ENCODE data around the gene HOXD9. TPM values are rescaled to one million over a fixed set of nuclear protein-coding genes. Genes with fewer than 3 reads are reported as not detected.

HOXD9 gene
- total and polyA plus RNA-seq, 3 donors from 2014 or later = 8.2 to 21.2 (median 15.7) TPM

DNA sequence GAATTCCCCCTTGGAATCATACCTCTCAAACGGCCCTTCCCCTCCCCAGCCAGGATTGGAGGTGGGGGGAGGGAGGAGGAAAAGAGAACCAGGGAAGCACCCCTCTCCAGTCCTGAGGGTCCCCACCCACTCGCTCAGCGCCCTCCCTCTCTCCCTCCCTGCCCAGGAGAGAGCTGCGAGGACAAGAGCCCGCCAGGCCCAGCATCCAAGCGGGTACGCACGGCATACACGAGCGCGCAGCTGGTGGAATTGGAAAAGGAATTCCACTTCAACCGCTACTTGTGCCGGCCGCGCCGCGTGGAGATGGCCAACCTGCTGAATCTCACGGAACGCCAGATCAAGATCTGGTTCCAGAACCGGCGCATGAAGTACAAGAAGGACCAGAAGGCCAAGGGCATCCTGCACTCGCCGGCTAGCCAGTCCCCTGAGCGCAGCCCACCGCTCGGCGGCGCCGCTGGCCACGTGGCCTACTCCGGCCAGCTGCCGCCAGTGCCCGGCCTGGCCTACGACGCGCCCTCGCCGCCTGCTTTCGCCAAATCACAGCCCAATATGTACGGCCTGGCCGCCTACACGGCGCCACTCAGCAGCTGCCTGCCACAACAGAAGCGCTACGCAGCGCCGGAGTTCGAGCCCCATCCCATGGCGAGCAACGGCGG, 49.0 kb downstream of the HOXD9 start:
- Histone ChIP-seq H3K4me1 (peaks cover 39% of the 10 kb centered on the region), H3K27ac (peak overlapping the region; percentile 71 to 77), H3K36me3 (ENCODE audit: low read depth, missing control alignments) (no peaks in the 10 kb centered on the region), H3K9me3 (no peaks in the 10 kb centered on the region), H3K4me3 (peak overlapping the region; percentile 10 to 57), H3K27me3 (no peaks in the 10 kb centered on the region)
- no peak for DNase-seq
- TF ChIP-seq, protein P1, sequence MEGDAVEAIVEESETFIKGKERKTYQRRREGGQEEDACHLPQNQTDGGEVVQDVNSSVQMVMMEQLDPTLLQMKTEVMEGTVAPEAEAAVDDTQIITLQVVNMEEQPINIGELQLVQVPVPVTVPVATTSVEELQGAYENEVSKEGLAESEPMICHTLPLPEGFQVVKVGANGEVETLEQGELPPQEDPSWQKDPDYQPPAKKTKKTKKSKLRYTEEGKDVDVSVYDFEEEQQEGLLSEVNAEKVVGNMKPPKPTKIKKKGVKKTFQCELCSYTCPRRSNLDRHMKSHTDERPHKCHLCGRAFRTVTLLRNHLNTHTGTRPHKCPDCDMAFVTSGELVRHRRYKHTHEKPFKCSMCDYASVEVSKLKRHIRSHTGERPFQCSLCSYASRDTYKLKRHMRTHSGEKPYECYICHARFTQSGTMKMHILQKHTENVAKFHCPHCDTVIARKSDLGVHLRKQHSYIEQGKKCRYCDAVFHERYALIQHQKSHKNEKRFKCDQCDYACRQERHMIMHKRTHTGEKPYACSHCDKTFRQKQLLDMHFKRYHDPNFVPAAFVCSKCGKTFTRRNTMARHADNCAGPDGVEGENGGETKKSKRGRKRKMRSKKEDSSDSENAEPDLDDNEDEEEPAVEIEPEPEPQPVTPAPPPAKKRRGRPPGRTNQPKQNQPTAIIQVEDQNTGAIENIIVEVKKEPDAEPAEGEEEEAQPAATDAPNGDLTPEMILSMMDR (IDR thresholded peaks at IDR 0.05) = no peak
- TF ChIP-seq POLR2A (IDR thresholded peaks at IDR 0.05) = no peak
- intact Hi-C loops (cut with DNase I; ENCODE audit: low total_unique reads) = no loop called here
- 32 to 36% methylated on average over 24 to 51 of the region's 51 CpGs for WGBS, 2 donors

DNA sequence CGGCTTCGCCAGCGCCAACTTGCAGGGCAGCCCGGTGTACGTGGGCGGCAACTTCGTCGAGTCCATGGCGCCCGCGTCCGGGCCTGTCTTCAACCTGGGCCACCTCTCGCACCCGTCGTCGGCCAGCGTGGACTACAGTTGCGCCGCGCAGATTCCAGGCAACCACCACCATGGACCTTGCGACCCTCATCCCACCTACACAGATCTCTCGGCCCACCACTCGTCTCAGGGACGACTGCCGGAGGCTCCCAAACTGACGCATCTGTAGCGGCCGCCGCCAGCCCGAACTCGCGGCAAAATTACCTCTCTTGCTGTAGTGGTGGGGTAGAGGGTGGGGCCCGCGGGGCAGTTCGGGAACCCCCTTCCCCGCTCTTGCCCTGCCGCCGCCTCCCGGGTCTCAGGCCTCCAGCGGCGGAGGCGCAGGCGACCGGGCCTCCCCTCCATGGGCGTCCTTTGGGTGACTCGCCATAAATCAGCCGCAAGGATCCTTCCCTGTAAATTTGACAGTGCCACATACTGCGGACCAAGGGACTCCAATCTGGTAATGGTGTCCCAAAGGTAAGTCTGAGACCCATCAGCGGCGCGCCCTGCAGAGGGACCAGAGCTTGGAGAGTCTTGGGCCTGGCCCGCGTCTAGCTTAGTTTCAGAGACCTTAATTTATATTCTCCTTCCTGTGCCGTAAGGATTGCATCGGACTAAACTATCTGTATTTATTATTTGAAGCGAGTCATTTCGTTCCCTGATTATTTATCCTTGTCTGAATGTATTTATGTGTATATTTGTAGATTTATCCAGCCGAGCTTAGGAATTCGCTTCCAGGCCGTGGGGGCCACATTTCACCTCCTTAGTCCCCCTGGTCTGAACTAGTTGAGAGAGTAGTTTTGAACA, 49.7 kb downstream of the HOXD9 start:
- H3K4me1 ChIP-seq = peaks cover 40% of the 10 kb centered on the region
- no peak for DNase-seq
- 30 to 43% methylated on average over 51 to 60 of the region's 60 CpGs for WGBS, 2 donors
- no peaks in the 10 kb centered on the region for H3K9me3 ChIP-seq
- H3K27ac ChIP-seq = peak overlapping the region; percentile 71 to 77
- no peaks in the 10 kb centered on the region for H3K27me3 ChIP-seq
- TF ChIP-seq, protein P1 (IDR thresholded peaks at IDR 0.05) = no peak
- TF ChIP-seq POLR2A (IDR thresholded peaks at IDR 0.05) = no peak
- intact Hi-C loops (cut with DNase I; ENCODE audit: low total_unique reads) = no loop called here
- H3K36me3 ChIP-seq (ENCODE audit: low read depth, missing control alignments) = no peaks in the 10 kb centered on the region
- H3K4me3 ChIP-seq = peak overlapping the region; percentile 10 to 57

DNA sequence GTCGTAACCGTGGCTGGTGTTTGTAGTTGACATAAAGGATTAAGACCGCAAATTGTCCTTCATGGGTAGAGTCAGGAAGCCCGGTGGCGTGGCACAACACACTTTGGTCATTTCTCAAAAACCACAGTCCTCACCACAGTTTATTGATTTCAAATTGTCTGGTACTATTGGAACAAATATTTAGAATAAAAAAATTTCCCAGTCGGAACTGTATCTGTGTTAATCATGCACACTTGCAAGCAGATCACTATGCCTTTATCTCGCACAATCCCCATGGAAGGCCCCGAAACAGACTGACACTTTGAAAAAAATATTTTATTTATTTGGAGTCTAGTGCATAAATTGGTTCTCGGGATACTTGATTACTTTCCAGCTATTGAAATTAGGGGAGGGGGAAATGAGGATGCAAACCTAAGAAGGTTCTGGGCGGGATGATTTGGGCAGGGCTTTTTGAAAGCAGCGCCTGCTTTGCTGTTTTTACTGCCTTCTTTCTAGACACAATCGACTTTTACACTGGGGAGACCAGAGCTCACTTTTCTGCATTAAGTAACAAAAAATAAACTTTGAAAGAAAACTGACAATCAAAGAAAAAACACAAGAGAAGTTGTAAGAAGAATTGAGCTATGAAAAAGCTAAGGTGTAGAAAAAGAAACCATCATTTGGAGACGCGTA, 50.5 kb downstream of the HOXD9 start:
- WGBS, 2 donors = 34 to 53% methylated on average over 14 of the region's 14 CpGs
- intact Hi-C loops (cut with DNase I; ENCODE audit: low total_unique reads) = no loop called here
- Histone ChIP-seq H3K4me1 (peaks cover 40% of the 10 kb centered on the region), H3K9me3 (no peaks in the 10 kb centered on the region), H3K36me3 (ENCODE audit: low read depth, missing control alignments) (no peaks in the 10 kb centered on the region), H3K4me3 (peak overlapping the region in 1 of 2 donors; percentile 57), H3K27ac (peak overlapping the region; percentile 71 to 77), H3K27me3 (no peaks in the 10 kb centered on the region)
- no peak for TF ChIP-seq POLR2A (IDR thresholded peaks at IDR 0.05)
- TF ChIP-seq, protein P1 (IDR thresholded peaks at IDR 0.05) = no peak
- no peak for DNase-seq

DNA sequence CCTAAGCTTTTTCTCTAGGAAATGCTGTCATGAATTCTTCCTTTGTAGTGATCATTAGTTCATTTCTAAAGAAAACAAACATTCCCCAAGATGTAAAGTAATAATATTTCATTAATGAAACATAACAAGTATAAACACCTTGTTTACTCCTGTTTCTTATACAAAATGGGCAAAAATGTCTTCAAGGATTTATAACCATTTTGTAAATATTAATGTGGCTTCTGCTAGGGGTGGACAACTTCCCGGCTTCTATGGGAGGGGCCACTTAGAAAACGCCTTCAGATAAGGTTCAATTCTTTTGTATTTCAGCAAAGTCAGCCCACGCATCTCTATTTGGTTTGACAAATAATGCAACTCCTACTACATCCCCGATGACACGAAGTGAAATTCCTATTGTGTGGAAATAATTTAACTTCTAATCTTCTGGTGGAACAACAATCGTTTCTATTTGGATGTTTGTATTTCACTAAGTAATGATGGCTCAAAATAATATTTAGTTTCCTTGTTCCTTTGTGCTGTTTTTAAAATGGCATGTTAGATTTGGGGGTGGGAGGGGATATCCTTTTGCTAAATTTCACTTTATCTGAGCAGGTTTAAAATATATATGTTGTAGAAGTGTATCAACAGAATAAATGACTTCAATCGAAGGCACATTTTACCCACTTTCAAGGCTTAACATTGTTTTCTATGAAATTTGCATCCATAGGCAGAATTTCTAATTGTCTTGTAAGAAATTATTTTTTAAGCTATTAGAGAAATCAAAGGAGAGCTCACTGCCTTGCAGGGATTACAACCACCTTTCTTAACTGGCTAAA, 51.3 kb downstream of the HOXD9 start:
- no peak for DNase-seq
- no peak for TF ChIP-seq POLR2A (IDR thresholded peaks at IDR 0.05)
- TF ChIP-seq, protein P1 (IDR thresholded peaks at IDR 0.05) = no peak
- peaks cover 44% of the 10 kb centered on the region for H3K4me1 ChIP-seq
- no peaks in the 10 kb centered on the region for H3K9me3 ChIP-seq
- no peaks in the 10 kb centered on the region for H3K36me3 ChIP-seq (ENCODE audit: low read depth, missing control alignments)
- peak overlapping the region in 1 of 2 donors; percentile 52 for H3K4me3 ChIP-seq
- H3K27ac ChIP-seq = peak overlapping the region; percentile 71 to 76
- 9 to 23% methylated on average over 7 of the region's 7 CpGs for WGBS, 2 donors
- intact Hi-C loops (cut with DNase I; ENCODE audit: low total_unique reads) = no loop called here
- H3K27me3 ChIP-seq = no peaks in the 10 kb centered on the region

All from testis (tissue), 3 donors.